Limb (tissue), 2 donors: ENCODE data around the gene C19orf25.

Experiments used
- DNase-seq, 2 donors: peaks; one replicate each; pipeline ENCODE4 v3.0.0-alpha.2; 2016; ENCODE audit errors: extremely low spot score in 2 of 2

Gene C19orf25

GRCh38 chr19:1433119-1434039, 45.6 kb downstream of the C19orf25 start:
- DNase-seq, result no peak

GRCh38 chr19:1432507-1432887, 46.5 kb downstream of the C19orf25 start:
- DNase-seq, result no peak

GRCh38 chr19:1431759-1432506, 47.1 kb downstream of the C19orf25 start:
- DNase-seq, result no peak

GRCh38 chr19:1430246-1430645, 48.8 kb downstream of the C19orf25 start:
- no peak for DNase-seq

- no peak for DNase-seq
Observed at GRCh38 chr19:1429750-1430149, 49.3 kb downstream of the C19orf25 start.

GRCh38 chr19:1428738-1429391, 50.1 kb downstream of the C19orf25 start:
- no peak for DNase-seq

- DNase-seq, result no peak
Observed at GRCh38 chr19:1427221-1427920, 51.6 kb downstream of the C19orf25 start.

- no peak for DNase-seq
Observed at GRCh38 chr19:1426736-1427135, 52.3 kb downstream of the C19orf25 start.

- no peak for DNase-seq
Observed at GRCh38 chr19:1425902-1426301, 53.1 kb downstream of the C19orf25 start.

GRCh38 chr19:1425102-1425837, 53.7 kb downstream of the C19orf25 start:
- no peak for DNase-seq

- DNase-seq, result no peak
Observed at GRCh38 chr19:1424192-1424955, 54.6 kb downstream of the C19orf25 start.

- no peak for DNase-seq
Observed at GRCh38 chr19:1423436-1424191, 55.4 kb downstream of the C19orf25 start.
